Activated T-cell treated with anti-CD3 and anti-CD28 coated beads, Interleukin-2, amount 50 U/mL, for 72 hours (primary cell): ENCODE measurements around the gene CDKN2B-AS1. TPM values are rescaled to one million over a fixed set of nuclear protein-coding genes. Genes with fewer than 3 reads are reported as not detected.
"Not testable (repeated sequence)": the region's sequence is repeated elsewhere in the genome, so short reads cannot be mapped to it uniquely, and the experiment has no call there.

Experiments
- ATAC-seq, 2 donors: fragments of 150-1000 bp; cut with Tn5 transposase; replicated peaks in 1 of 2; 2 replicates each; pipeline ENCODE4 v1.10.0; 2021; ENCODE audit warnings: moderate library complexity in 2 of 2, mild to moderate bottlenecking in 1 of 2
- DNase-seq, 2 donors: peaks; one replicate each; pipeline ENCODE4 v3.0.0; 2021 to 2022; ENCODE audit warnings: mixed read lengths in 1 of 2
- H3K27ac Mint-ChIP-seq: one replicate; pipeline ENCODE4 v1.8.0; 2022; ENCODE audit warnings: mild to moderate bottlenecking, moderate library complexity, mixed read lengths
- H3K27me3 Mint-ChIP-seq: one replicate; pipeline ENCODE4 v1.8.0; 2022; ENCODE audit warnings: low read depth, mixed read lengths
- H3K36me3 Mint-ChIP-seq, 2 donors: one replicate each; pipeline ENCODE4 v1.8.0; 2022; ENCODE audit warnings: mixed read lengths in 2 of 2, mild to moderate bottlenecking in 1 of 2; ENCODE audit not compliant: insufficient read depth in 2 of 2
- H3K4me1 Mint-ChIP-seq: one replicate; pipeline ENCODE4 v1.8.0; 2022; ENCODE audit warnings: low read depth, mixed read lengths
- H3K4me3 Mint-ChIP-seq, 2 donors: one replicate each; pipeline ENCODE4 v1.8.0; 2022; ENCODE audit warnings: mild to moderate bottlenecking in 2 of 2, mixed read lengths in 2 of 2, moderate library complexity in 2 of 2
- H3K9me3 Mint-ChIP-seq, 2 donors: one replicate each; pipeline ENCODE4 v1.8.0; 2022; ENCODE audit warnings: mixed read lengths in 2 of 2
- total RNA-seq, 2 donors: library from RNA; stranded (reverse); gene quantifications; one replicate each; pipeline ENCODE4 v1.2.3, GENCODE V29; 2022

Gene CDKN2B-AS1
- total RNA-seq = 1 to 10 TPM in 1 of 2 donors, under 1 TPM in 1; 0.70 to 1.0 TPM

GRCh38 chr9:21994556-21995005 lies at the start of gene CDKN2B-AS1:
Gene CDKN2B-AS1, plus strand, starts transcription at chr9:21994791.
- ATAC-seq (peak; percentile 59 to 67), DNase-seq (peak; percentile 47 to 54)
- Mint-ChIP-seq H3K9me3 (no peaks in the 10 kb centered on the region), H3K36me3 (peaks cover 0 to 2% of the 10 kb centered on the region in 2 donors), H3K27ac (peak within 1 kb of the TSS; percentile 98), H3K27me3 (peaks cover 66% of the 10 kb centered on the region), H3K4me1 (peaks cover 15% of the 10 kb centered on the region), H3K4me3 (peak within 1 kb of the TSS; percentile 84 to 100)

- H3K36me3 Mint-ChIP-seq = no peaks in the 10 kb centered on the region
- peaks cover 28% of the 10 kb centered on the region for H3K27me3 Mint-ChIP-seq
- H3K4me1 Mint-ChIP-seq = no peaks in the 10 kb centered on the region
- H3K4me3 Mint-ChIP-seq = no peak overlapping the region
- ATAC-seq (no peak), DNase-seq (no peak)
- no peak overlapping the region for H3K27ac Mint-ChIP-seq
- peaks cover 0 to 3% of the 10 kb centered on the region in 2 donors for H3K9me3 Mint-ChIP-seq
These were observed 49.0 kb upstream of the CDKN2B-AS1 start for GRCh38 chr9:21945606-21946005.

GRCh38 chr9:21958833-21959232 lies 35.8 kb upstream of the CDKN2B-AS1 start:
- no peak for DNase-seq
- H3K4me1 Mint-ChIP-seq = no peaks in the 10 kb centered on the region
- peak in 1 of 2 donors; percentile 68 for ATAC-seq
- H3K27ac Mint-ChIP-seq = no peak overlapping the region
- no peak overlapping the region for H3K4me3 Mint-ChIP-seq
- H3K36me3 Mint-ChIP-seq = peaks cover 6% of the 10 kb centered on the region in 2 donors
- H3K27me3 Mint-ChIP-seq = peaks cover 45% of the 10 kb centered on the region
- peaks cover 0 to 5% of the 10 kb centered on the region in 2 donors for H3K9me3 Mint-ChIP-seq

GRCh38 chr9:21959268-21959667 lies 35.3 kb upstream of the CDKN2B-AS1 start:
- H3K27me3 Mint-ChIP-seq = peaks cover 49% of the 10 kb centered on the region
- not testable (repeated sequence) for ATAC-seq, H3K4me3 Mint-ChIP-seq

GRCh38 chr9:21961569-21961968 lies 33.0 kb upstream of the CDKN2B-AS1 start:
- H3K9me3 Mint-ChIP-seq = peaks cover 0 to 5% of the 10 kb centered on the region in 2 donors
- H3K36me3 Mint-ChIP-seq = peaks cover 6 to 8% of the 10 kb centered on the region in 2 donors
- H3K27me3 Mint-ChIP-seq = peaks cover 64% of the 10 kb centered on the region
- DNase-seq = no peak
- no peak overlapping the region for H3K27ac Mint-ChIP-seq
- no peak overlapping the region for H3K4me3 Mint-ChIP-seq
- no peak for ATAC-seq
- H3K4me1 Mint-ChIP-seq = peaks cover 20% of the 10 kb centered on the region

More at GRCh38 chr9:21959268-21959667, 35.3 kb upstream of the CDKN2B-AS1 start:
- H3K36me3 Mint-ChIP-seq, H3K27ac Mint-ChIP-seq, H3K9me3 Mint-ChIP-seq, DNase-seq, H3K4me1 Mint-ChIP-seq: not testable (repeated sequence)

DNA sequence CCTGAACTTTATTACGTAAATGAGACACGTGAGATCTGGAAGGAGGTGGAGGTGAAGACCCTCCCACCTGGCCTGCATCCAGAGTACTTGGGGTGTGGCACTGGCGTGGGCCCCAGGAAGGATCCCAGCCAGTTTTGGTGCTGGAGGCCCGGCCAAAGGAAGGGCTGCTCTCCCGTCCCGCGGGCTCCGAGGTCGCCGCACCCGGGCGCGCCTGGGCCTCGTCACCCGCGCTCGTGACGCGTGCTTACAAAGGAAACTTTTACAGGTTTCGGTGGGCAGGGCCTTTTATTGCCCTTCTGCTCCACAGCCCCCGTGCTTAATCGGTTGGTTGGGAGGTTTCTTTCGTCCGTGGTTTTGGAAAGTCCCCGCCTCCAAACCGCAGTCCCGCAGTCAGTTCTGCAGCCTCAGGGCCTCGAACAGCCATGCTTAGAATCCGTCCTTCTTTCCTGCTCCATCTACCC lies 29.6 kb upstream of the CDKN2B-AS1 start:
- H3K36me3 Mint-ChIP-seq = peaks cover 15 to 17% of the 10 kb centered on the region in 2 donors
- H3K9me3 Mint-ChIP-seq = peaks cover 0 to 7% of the 10 kb centered on the region in 2 donors
- peaks cover 46% of the 10 kb centered on the region for H3K4me1 Mint-ChIP-seq
- peak; percentile 78 to 80 for ATAC-seq
- peak overlapping the region; percentile 70 to 83 for H3K4me3 Mint-ChIP-seq
- peaks cover 94% of the 10 kb centered on the region for H3K27me3 Mint-ChIP-seq
- DNase-seq = peak; percentile 67 to 76
- H3K27ac Mint-ChIP-seq = peak overlapping the region; percentile 3

DNA sequence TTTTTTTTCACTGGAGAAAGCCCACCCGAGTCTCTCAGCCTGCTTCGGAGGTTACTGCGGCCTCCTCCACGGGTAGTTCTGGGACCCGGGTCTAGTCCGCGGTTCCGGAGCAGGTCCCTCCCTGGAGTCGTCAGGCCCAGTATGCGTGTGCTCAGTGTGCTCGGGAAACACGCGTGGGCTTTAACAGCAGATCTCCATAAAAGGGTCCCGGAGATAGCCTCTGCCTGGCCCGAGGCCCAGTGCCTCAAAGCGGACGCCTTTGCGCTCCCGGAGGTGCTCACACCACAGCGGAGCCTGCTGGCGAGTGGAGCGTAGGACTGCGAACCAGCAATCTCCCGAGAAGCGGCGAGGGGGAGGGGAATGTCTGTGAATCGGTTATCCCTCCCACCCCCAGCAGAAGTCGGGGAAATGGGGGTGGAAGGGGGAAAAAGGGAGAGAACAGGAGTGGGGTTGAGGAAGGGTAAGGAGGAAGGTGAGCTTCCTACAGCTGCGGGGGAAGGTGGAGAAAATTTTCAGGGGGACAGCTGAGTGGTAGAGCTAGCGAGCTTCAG lies 29.1 kb upstream of the CDKN2B-AS1 start:
- ATAC-seq = peak; percentile 71 to 82

GRCh38 chr9:21966140-21966851 lies 28.3 kb upstream of the CDKN2B-AS1 start:
- Mint-ChIP-seq H3K36me3 (peaks cover 15 to 17% of the 10 kb centered on the region in 2 donors), H3K4me3 (peak overlapping the region; percentile 45 to 83), H3K27ac (peak overlapping the region; percentile 69), H3K4me1 (peaks cover 52% of the 10 kb centered on the region), H3K27me3 (peaks cover 96% of the 10 kb centered on the region), H3K9me3 (peaks cover 0 to 7% of the 10 kb centered on the region in 2 donors)
- DNase-seq (no peak), ATAC-seq (no peak)

More for the DNA sequence above, 29.1 kb upstream of the CDKN2B-AS1 start:
- peaks cover 15 to 17% of the 10 kb centered on the region in 2 donors for H3K36me3 Mint-ChIP-seq
- peaks cover 0 to 7% of the 10 kb centered on the region in 2 donors for H3K9me3 Mint-ChIP-seq
- peaks cover 94% of the 10 kb centered on the region for H3K27me3 Mint-ChIP-seq
- H3K4me3 Mint-ChIP-seq = peak overlapping the region; percentile 70 to 83
- no peak overlapping the region for H3K27ac Mint-ChIP-seq
- H3K4me1 Mint-ChIP-seq = peaks cover 48% of the 10 kb centered on the region
- DNase-seq = peak; percentile 62 to 69

- Mint-ChIP-seq H3K9me3 (peaks cover 0 to 7% of the 10 kb centered on the region in 2 donors), H3K4me3 (no peak overlapping the region), H3K27ac (peak overlapping the region; percentile 69), H3K4me1 (peaks cover 54% of the 10 kb centered on the region), H3K27me3 (peaks cover 100% of the 10 kb centered on the region), H3K36me3 (peaks cover 13 to 17% of the 10 kb centered on the region in 2 donors)
- no peak for DNase-seq
- ATAC-seq = no peak
These were observed 27.4 kb upstream of the CDKN2B-AS1 start for GRCh38 chr9:21967169-21967568.

- peaks cover 12 to 17% of the 10 kb centered on the region in 2 donors for H3K36me3 Mint-ChIP-seq
- peaks cover 100% of the 10 kb centered on the region for H3K27me3 Mint-ChIP-seq
- H3K27ac Mint-ChIP-seq = peak overlapping the region; percentile 64
- ATAC-seq = no peak
- H3K4me3 Mint-ChIP-seq = peak overlapping the region; percentile 61 to 66
- H3K4me1 Mint-ChIP-seq = peaks cover 54% of the 10 kb centered on the region
- H3K9me3 Mint-ChIP-seq = peaks cover 0 to 5% of the 10 kb centered on the region in 2 donors
- DNase-seq = no peak
These were observed 26.9 kb upstream of the CDKN2B-AS1 start for GRCh38 chr9:21967702-21968101.

GRCh38 chr9:21968331-21969010 lies 26.1 kb upstream of the CDKN2B-AS1 start:
- DNase-seq = no peak
- Mint-ChIP-seq H3K27ac (peak overlapping the region; percentile 25), H3K9me3 (peaks cover 0 to 2% of the 10 kb centered on the region in 2 donors), H3K27me3 (peaks cover 100% of the 10 kb centered on the region), H3K4me3 (peak overlapping the region; percentile 22 to 66), H3K4me1 (peaks cover 54% of the 10 kb centered on the region), H3K36me3 (peaks cover 10 to 15% of the 10 kb centered on the region in 2 donors)
- no peak for ATAC-seq

DNA sequence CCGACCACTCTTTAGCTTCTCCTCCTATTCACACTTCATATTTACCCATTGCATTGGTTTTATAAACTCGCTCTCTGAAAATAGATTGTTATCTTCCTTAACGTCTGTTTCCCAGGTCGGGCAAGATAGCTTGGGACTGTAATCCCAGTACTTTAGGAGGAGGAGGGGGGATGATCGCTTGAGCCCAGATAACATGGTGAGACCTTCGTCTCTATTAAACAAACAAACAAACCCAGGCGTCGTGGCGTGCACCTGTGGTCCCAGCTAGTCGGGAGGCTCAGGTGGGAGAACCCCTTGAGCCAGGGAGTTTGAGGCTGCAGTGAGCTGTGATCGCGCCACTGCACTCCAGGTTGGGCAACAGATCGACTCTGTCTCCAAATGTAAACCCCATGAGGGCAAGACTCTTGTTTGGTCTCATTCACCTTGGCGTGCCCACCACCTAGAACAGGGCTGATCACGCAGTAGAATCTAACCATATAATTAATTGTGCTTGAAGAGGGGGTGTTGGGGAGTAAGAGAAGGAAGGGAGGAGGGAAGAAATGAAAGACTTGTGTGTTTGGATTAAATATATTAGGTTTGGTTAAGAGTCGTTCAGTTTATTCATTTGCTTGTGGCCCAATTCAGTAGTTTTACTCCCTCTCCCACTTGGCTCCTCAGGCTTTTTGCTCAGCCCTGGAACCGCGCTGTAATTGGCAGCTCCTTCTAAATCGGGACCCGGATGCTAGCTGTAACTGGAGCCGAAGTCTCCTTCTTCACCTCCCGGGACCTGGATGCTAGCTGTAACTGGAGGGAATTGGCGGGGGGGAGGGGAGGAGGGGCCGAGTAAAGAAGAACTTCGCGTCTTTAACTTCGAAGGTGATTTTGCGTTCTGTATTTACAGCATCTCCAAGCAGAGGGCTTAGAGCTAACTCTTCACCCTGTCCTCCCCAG lies 25.3 kb upstream of the CDKN2B-AS1 start:
- DNase-seq (no peak), ATAC-seq (no peak)
- peak overlapping the region; percentile 22 to 66 for H3K4me3 Mint-ChIP-seq
- H3K36me3 Mint-ChIP-seq = peaks cover 8 to 9% of the 10 kb centered on the region in 2 donors
- peaks cover 56% of the 10 kb centered on the region for H3K4me1 Mint-ChIP-seq
- peaks cover 0 to 2% of the 10 kb centered on the region in 2 donors for H3K9me3 Mint-ChIP-seq
- peaks cover 100% of the 10 kb centered on the region for H3K27me3 Mint-ChIP-seq
- peak overlapping the region; percentile 25 for H3K27ac Mint-ChIP-seq
